Glutamatergic neuron (in vitro differentiated cells): ENCODE data around the gene TRMT44. TPM values are rescaled to one million over a fixed set of nuclear protein-coding genes. Genes with fewer than 3 reads are reported as not detected.

Source experiments
- DNase-seq: peaks from one replicate; pipeline ENCODE4 v3.0.0; 2022
- H3K27ac Mint-ChIP-seq: one replicate; pipeline ENCODE4 v1.8.0; 2020; ENCODE audit warnings: mild to moderate bottlenecking, mixed read lengths, inconsistent platforms; ENCODE audit not compliant: unreplicated experiment
- H3K27me3 Mint-ChIP-seq: one replicate; pipeline ENCODE4 v1.8.0; 2020; ENCODE audit warnings: mild to moderate bottlenecking, moderate library complexity, mixed read lengths, inconsistent platforms; ENCODE audit not compliant: unreplicated experiment
- H3K36me3 Mint-ChIP-seq: one replicate; pipeline ENCODE4 v1.8.0; 2020; ENCODE audit warnings: mild to moderate bottlenecking, mixed read lengths, inconsistent platforms; ENCODE audit not compliant: unreplicated experiment
- H3K4me1 Mint-ChIP-seq: one replicate; pipeline ENCODE4 v1.8.0; 2020; ENCODE audit warnings: mild to moderate bottlenecking, low read depth, mixed read lengths, inconsistent platforms; ENCODE audit not compliant: unreplicated experiment
- H3K4me3 Mint-ChIP-seq: one replicate; pipeline ENCODE4 v1.8.0; 2020; ENCODE audit warnings: mild to moderate bottlenecking, mixed read lengths, inconsistent platforms; ENCODE audit not compliant: unreplicated experiment
- H3K9me3 Mint-ChIP-seq: one replicate; pipeline ENCODE4 v1.8.0; 2020; ENCODE audit warnings: mild to moderate bottlenecking, moderate library complexity, mixed read lengths, inconsistent platforms; ENCODE audit not compliant: unreplicated experiment
- total RNA-seq: library from RNA; stranded (reverse); fragmentation: NEBNext Ultra II Directional; extraction: Animal tissue kit (Norgen Biotek cat#: 25700); gene quantifications from one replicate; pipeline ENCODE4 v1.2.1, GENCODE V29; 2021; ENCODE audit not compliant: unreplicated experiment
- TF ChIP-seq, protein P1 (sequence below): fragments of 200-600 bp; sonication (generic); IDR thresholded peaks from one replicate; pipeline ENCODE4 v1.5.0; 2021; ENCODE audit not compliant: partially characterized antibody, unreplicated experiment

TRMT44 gene
- total RNA-seq, 1 donor from 2014 or later: 23.3 TPM

DNA sequence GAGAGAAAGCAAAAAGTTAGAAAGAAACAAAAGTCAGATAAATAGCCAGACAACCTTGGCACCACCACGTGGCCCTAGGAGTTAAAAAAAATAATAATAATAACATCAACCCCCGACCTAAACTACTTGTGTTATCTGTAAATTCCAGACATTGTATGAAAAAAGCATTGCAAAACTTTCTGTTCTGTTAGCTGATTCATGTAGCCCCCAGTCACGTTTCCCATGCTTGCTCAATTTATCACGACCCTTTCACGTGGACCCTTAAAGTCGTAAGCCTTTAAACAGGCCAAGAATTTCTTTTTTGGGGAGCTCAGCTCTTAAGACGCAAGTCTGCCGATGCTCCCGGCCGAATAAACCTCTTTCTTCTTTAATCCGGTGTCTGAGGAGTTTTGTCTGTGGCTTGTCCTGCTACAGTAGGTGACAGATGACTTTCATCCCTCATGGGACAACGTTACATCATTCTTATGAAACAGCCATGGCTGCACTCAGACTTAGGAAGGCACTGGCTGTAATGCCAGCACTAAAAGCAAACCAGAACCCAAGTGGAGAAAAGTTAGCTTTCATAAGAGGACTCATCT lies 574 bp upstream of the TRMT44 start:
- Mint-ChIP-seq H3K4me3 (peak overlapping the region; percentile 98), H3K36me3 (no peaks in the 10 kb centered on the region), H3K27ac (peak overlapping the region; percentile 96), H3K4me1 (peaks cover 31% of the 10 kb centered on the region), H3K27me3 (peaks cover 6% of the 10 kb centered on the region), H3K9me3 (peaks cover 11% of the 10 kb centered on the region)
- TF ChIP-seq, protein P1, sequence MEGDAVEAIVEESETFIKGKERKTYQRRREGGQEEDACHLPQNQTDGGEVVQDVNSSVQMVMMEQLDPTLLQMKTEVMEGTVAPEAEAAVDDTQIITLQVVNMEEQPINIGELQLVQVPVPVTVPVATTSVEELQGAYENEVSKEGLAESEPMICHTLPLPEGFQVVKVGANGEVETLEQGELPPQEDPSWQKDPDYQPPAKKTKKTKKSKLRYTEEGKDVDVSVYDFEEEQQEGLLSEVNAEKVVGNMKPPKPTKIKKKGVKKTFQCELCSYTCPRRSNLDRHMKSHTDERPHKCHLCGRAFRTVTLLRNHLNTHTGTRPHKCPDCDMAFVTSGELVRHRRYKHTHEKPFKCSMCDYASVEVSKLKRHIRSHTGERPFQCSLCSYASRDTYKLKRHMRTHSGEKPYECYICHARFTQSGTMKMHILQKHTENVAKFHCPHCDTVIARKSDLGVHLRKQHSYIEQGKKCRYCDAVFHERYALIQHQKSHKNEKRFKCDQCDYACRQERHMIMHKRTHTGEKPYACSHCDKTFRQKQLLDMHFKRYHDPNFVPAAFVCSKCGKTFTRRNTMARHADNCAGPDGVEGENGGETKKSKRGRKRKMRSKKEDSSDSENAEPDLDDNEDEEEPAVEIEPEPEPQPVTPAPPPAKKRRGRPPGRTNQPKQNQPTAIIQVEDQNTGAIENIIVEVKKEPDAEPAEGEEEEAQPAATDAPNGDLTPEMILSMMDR: no peak
- no peak for DNase-seq

DNA sequence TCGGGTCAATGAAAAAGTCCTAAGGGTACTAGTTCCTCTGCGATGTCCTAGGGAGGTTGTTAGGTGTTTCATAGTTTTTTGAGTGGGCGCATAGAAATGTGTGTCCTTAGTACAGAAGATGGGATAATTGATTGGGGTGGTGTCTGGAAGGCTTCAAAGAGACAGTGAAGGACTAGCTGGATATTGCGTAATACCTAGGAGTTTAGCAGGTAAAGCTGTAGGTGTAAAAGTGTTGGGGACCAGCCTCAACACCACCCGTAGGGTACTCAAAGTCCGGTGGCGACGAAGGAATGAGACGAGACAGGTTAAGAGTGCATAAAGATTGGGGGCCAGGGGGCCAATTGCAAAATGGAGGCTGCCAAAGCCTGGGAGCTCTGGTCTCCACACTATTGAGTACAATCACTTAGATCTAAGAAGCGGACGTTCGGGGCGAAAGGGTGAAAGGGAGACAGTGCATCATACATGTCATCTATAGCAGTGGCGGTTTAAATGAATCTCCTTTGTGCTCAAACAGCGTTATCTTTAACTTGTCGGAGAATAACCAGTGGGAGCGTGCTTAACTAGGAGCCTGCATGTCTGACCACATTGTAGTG lies 1.0 kb downstream of the TRMT44 start:
- no peaks in the 10 kb centered on the region for H3K36me3 Mint-ChIP-seq
- peak overlapping the region; percentile 90 for H3K4me3 Mint-ChIP-seq
- peak overlapping the region; percentile 35 for H3K27ac Mint-ChIP-seq
- TF ChIP-seq, protein P1: no peak
- H3K27me3 Mint-ChIP-seq: peaks cover 6% of the 10 kb centered on the region
- peaks cover 30% of the 10 kb centered on the region for H3K4me1 Mint-ChIP-seq
- peaks cover 11% of the 10 kb centered on the region for H3K9me3 Mint-ChIP-seq
- DNase-seq: no peak

DNA sequence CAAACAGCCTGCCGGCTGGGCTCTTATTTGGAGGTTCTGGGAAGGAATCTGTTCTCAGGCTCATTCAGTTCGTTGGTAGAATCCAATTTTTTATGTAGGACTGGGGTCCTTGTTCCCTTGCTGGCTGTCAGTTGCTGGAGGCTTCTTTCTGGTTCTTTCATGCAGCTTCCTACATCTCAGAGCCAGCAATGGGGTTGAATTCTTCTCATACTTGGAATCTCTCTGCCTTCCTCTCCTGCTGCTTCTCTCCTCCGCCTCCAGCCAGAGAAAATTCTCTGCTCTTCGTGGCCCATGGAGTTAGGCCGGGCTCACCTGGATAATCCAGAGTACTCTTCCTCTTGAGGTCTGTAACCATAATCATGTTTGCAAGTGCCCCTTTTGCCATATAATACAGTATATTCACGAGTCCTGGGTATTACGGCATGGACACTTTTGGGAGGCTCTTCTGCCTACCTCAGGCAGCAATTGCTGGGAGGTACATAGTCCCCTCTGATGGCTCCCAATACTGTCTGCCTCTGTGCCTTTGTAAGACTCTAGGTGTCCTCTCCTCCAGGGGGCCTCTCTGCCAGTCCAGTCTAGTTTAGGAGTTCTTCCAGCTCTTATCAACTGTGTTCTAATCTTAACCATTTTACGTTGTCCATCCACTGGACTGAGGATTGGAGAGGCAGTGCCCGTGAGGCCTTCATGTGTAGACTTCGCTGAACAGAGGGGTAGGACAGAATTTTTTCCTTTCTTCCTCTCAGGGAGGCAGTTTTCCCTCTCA lies 2.2 kb downstream of the TRMT44 start:
- TF ChIP-seq, protein P1: no peak
- Mint-ChIP-seq H3K36me3 (no peaks in the 10 kb centered on the region), H3K9me3 (peaks cover 8% of the 10 kb centered on the region), H3K27ac (no peak overlapping the region), H3K27me3 (peaks cover 6% of the 10 kb centered on the region), H3K4me3 (peak overlapping the region; percentile 45), H3K4me1 (peaks cover 25% of the 10 kb centered on the region)
- no peak for DNase-seq

DNA sequence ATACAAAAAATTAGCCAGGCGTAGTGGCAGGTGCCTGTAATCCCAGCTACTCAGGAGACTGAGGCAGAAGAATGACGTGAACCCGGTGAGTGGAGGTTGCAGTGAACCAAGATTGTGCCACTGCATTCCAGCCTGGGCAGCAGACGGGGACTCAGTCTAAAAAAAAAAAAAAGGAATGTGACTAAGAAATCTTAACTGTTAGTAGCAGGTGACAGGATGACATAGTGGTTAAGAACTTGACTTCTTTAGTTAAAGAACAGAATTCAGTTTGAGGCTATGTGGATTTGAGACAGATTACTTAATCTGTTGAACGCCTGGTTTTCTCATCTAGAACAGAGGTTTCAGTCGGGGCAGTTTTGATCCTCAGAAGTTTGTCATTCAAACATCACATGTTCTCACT lies 3.2 kb downstream of the TRMT44 start:
- Mint-ChIP-seq H3K27me3 (peaks cover 10% of the 10 kb centered on the region), H3K9me3 (peaks cover 10% of the 10 kb centered on the region), H3K4me1 (peaks cover 25% of the 10 kb centered on the region), H3K27ac (no peak overlapping the region), H3K4me3 (no peak overlapping the region), H3K36me3 (no peaks in the 10 kb centered on the region)
- TF ChIP-seq, protein P1: no peak
- DNase-seq: no peak

DNA sequence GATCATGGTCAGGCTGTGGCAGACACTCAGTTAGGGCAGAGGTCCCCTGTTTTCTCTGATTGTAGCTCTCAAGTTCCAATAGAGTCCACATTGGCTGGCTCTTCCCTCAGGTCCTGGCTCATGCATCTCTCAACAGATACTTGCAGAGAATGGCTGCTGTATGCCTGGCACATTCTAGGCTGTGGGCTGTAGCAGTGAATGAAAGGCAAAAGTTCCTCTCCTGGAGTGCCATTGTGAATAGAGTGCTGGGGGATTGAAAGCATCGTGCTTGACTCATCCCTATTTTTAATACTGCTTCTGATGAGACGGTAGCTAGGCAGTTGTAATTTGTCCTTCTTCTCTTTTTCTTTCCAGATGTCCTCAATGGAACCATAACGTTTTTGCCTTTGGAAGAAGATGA lies 5.5 kb downstream of the TRMT44 start:
- DNase-seq: no peak
- Mint-ChIP-seq H3K27me3 (peaks cover 8% of the 10 kb centered on the region), H3K9me3 (peaks cover 4% of the 10 kb centered on the region), H3K27ac (no peak overlapping the region), H3K4me3 (no peak overlapping the region), H3K36me3 (no peaks in the 10 kb centered on the region), H3K4me1 (peaks cover 14% of the 10 kb centered on the region)
- TF ChIP-seq, protein P1: no peak
